Gastroesophageal sphincter (tissue), 4 donors: ENCODE data around the gene PPP1R16B. TPM values are rescaled to one million over a fixed set of nuclear protein-coding genes. Genes with fewer than 3 reads are reported as not detected.
A peak's percentile ranks its signal among the peaks of the same experiment; 100 is the strongest.

Source experiments
- ATAC-seq: fragments of 150-250 bp; one replicate; pipeline ENCODE4 v1.9.1; 2016; ENCODE audit warnings: mild to moderate bottlenecking, moderate library complexity
- H3K27ac ChIP-seq, 4 donors: fragments of 200-600 bp; sonication (generic) in 3 of 4; 1 replicate in 3 of 4; 2 replicates in 1 of 4; pipeline ENCODE4 v1.5.1; 2016 to 2019
- H3K27me3 ChIP-seq: fragments of 200-600 bp; sonication (generic); one replicate; pipeline ENCODE4 v1.5.1; 2019
- H3K36me3 ChIP-seq, 2 donors: fragments of 200-600 bp; sonication (generic); one replicate each; pipeline ENCODE4 v1.5.1; 2019; ENCODE audit warnings: control low read depth in 1 of 2
- H3K4me1 ChIP-seq, 3 donors: fragments of 200-600 bp; sonication (generic); 1 replicate in 2 of 3; 2 replicates in 1 of 3; pipeline ENCODE4 v1.5.1; 2016 to 2019; ENCODE audit warnings: control low read depth in 2 of 3
- H3K4me3 ChIP-seq, 2 donors: fragments of 200-600 bp; sonication (generic); one replicate each; pipeline ENCODE4 v1.5.1; 2019; ENCODE audit warnings: mild to moderate bottlenecking in 1 of 2, moderate library complexity in 1 of 2
- H3K9me3 ChIP-seq, 3 donors: fragments of 200-600 bp; sonication (generic); one replicate each; pipeline ENCODE4 v1.5.1; 2017 to 2019; ENCODE audit warnings: control low read depth in 2 of 3
- EP300 ChIP-seq: sonication (generic); formaldehyde crosslinking; IDR thresholded peaks from one replicate; pipeline ENCODE4 v1.6.1; 2017; ENCODE audit warnings: antibody characterized with exemption, mild to moderate bottlenecking
- POLR2A ChIP-seq, 2 donors: fragments of 450-650 bp; IDR thresholded peaks; one replicate each; pipeline ENCODE4 v1.6.1; 2017; ENCODE audit warnings: antibody characterized with exemption in 2 of 2, mild to moderate bottlenecking in 2 of 2, moderate library complexity in 1 of 2
- POLR2AphosphoS5 ChIP-seq: sonication (generic); formaldehyde crosslinking; IDR thresholded peaks from one replicate; pipeline ENCODE4 v1.6.1; 2017; ENCODE audit warnings: antibody characterized with exemption
- WGBS, 2 donors: methylation state at CpG; one replicate each; pipeline ENCODE4 v1.1.5; 2018; ENCODE audit warnings: low coverage in 1 of 2; 5-methylcytosine and 5-hydroxymethylcytosine counted together
- total RNA-seq, 4 donors: library from RNA; depleted of rRNA; stranded (reverse); fragments of >200 nt; gene quantifications; one replicate each; pipeline ENCODE4 v1.1.0, GENCODE V29; 2016
- TF ChIP-seq, protein P1 (sequence below), 4 experiments: fragments of 200-600 bp in 2 of 4; fragments of 450-650 bp in 2 of 4; sonication (generic) in 1 of 4; IDR thresholded peaks; one replicate each; pipeline ENCODE4 v1.5.1; 2017 to 2019; ENCODE audit warnings: antibody characterized with exemption in 4 of 4, mild to moderate bottlenecking in 2 of 4, moderate library complexity in 2 of 4

Gene PPP1R16B
- total RNA-seq, 4 donors from 2014 or later, result 4.1 to 10.0 (median 5.5) TPM

DNA sequence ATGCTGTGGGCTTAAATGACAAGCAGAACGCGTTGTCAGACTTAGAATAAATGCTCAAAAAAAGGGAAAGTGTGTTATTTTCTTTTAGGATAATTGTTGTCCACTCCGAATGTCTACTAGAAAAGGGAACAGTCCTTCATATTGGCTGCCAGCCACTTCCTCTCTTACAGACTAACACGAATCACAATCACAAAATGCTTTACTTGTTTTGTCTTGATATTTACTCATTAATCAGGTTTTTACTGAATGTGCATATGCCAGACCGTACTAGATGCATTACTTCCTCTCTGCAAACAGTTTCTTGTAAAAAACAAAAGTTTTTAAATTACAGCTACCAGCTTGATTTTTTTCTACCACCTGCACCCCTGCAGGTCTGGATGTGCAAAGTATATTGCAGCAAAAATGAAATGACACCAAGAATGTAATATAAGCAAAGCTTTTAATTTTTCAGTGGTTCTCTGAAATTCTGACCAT is 157.5 kb downstream of the PPP1R16B start:
- no peak for TF ChIP-seq POLR2A (IDR thresholded peaks at IDR 0.05)
- no peak for TF ChIP-seq EP300
- TF ChIP-seq POLR2AphosphoS5, result no peak
- TF ChIP-seq, protein P1, sequence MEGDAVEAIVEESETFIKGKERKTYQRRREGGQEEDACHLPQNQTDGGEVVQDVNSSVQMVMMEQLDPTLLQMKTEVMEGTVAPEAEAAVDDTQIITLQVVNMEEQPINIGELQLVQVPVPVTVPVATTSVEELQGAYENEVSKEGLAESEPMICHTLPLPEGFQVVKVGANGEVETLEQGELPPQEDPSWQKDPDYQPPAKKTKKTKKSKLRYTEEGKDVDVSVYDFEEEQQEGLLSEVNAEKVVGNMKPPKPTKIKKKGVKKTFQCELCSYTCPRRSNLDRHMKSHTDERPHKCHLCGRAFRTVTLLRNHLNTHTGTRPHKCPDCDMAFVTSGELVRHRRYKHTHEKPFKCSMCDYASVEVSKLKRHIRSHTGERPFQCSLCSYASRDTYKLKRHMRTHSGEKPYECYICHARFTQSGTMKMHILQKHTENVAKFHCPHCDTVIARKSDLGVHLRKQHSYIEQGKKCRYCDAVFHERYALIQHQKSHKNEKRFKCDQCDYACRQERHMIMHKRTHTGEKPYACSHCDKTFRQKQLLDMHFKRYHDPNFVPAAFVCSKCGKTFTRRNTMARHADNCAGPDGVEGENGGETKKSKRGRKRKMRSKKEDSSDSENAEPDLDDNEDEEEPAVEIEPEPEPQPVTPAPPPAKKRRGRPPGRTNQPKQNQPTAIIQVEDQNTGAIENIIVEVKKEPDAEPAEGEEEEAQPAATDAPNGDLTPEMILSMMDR (IDR thresholded peaks at IDR 0.05), result peak in 2 of 4 experiments; percentile 11 to 19
- Histone ChIP-seq H3K4me1 (peaks cover 0 to 54% (median 2%) of the 10 kb centered on the region in 3 donors), H3K36me3 (no peaks in the 10 kb centered on the region), H3K9me3 (no peaks in the 10 kb centered on the region), H3K27me3 (no peaks in the 10 kb centered on the region), H3K4me3 (peak overlapping the region; percentile 72 to 75), H3K27ac (peak overlapping the region; percentile 77 to 98 (median 94))
- 1 to 5% methylated on average over 5 of the region's 5 CpGs for WGBS, 2 donors
- ATAC-seq, result no peak

DNA sequence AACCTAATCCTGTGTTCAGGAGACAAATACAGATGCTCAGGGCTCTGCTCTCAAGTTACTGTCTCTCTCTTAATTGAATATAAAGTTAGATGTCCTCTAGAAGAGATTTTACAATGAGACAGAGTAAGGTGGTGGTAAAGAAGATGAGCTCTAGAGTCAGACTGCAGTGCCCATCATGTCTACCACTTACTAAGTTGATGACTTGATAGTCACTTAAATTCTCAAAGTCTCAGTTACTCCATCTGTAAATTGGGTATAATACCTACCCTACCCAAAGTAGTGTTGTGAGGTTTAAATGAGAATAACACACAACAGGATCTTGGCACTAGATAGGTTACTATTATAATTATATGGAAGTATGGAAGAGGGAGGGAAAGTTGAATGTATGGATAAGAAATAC is 158.2 kb downstream of the PPP1R16B start:
- TF ChIP-seq, protein P1 (IDR thresholded peaks at IDR 0.05), result no peak
- Histone ChIP-seq H3K27me3 (no peaks in the 10 kb centered on the region), H3K4me3 (no peak overlapping the region), H3K4me1 (peaks cover 2 to 61% (median 3%) of the 10 kb centered on the region in 3 donors), H3K36me3 (no peaks in the 10 kb centered on the region), H3K27ac (peak overlapping the region in 2 of 4 donors; percentile 95 to 98), H3K9me3 (no peaks in the 10 kb centered on the region)
- no peak for ATAC-seq

DNA sequence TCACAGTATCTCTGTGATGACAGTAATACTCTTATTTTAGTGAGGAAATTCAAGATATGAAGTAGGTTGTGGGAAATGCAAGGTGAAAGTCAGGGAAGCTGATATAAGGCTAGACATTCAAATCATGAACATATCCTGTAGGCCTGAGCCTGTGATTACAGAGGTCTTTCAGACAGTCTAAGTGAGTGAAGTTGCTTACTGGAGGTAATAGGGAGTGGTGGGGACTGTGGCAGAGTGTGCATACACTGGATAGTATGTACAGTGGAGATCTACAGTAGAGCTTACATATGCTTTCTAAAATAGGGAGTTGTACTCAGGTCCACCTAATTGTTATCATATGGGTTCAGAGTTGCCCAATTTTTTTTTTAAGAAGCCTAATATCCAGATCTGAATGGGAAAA is 159.8 kb downstream of the PPP1R16B start:
- Histone ChIP-seq H3K4me1 (peaks cover 3 to 77% (median 6%) of the 10 kb centered on the region in 3 donors), H3K27ac (peak overlapping the region in 3 of 4 donors; percentile 77 to 91 (median 80)), H3K36me3 (peaks cover 0 to 10% of the 10 kb centered on the region in 2 donors), H3K4me3 (no peak overlapping the region), H3K27me3 (no peaks in the 10 kb centered on the region), H3K9me3 (no peaks in the 10 kb centered on the region)
- TF ChIP-seq EP300, result no peak
- TF ChIP-seq, protein P1 (IDR thresholded peaks at IDR 0.05), result no peak
- TF ChIP-seq POLR2AphosphoS5, result no peak
- no peak for TF ChIP-seq POLR2A (IDR thresholded peaks at IDR 0.05)
- no peak for ATAC-seq

DNA sequence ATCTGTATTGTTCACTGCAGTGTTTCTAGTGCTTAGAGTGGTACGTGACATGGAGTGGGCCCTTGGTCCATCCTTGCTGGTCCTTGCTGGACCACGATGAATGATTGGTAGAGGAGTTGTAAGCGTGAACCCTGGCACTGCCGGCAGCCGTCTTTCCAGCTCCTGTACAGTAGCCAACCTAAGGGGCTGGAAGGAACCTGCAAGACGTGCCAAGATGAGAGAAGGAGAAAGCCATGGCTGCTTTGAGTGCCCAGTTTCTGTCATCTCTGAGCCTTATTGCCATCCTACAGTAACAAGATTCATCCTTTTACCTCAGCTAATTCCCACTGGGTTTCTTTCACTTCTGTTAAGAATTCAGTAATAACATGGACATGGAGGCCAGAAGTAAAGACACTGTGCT is 162.6 kb downstream of the PPP1R16B start:
- WGBS, 2 donors, result 0 to 55% methylated on average over 1 to 6 of the region's 6 CpGs
- peaks cover 3 to 88% (median 6%) of the 10 kb centered on the region in 3 donors for H3K4me1 ChIP-seq
- no peaks in the 10 kb centered on the region for H3K9me3 ChIP-seq
- ATAC-seq, result peak; percentile 53
- H3K27me3 ChIP-seq, result no peaks in the 10 kb centered on the region
- H3K4me3 ChIP-seq, result no peak overlapping the region
- H3K27ac ChIP-seq, result peak overlapping the region; percentile 0 to 91 (median 78)
- no peak for TF ChIP-seq EP300
- peak; percentile 65 for TF ChIP-seq POLR2AphosphoS5
- peaks cover 0 to 24% of the 10 kb centered on the region in 2 donors for H3K36me3 ChIP-seq

DNA sequence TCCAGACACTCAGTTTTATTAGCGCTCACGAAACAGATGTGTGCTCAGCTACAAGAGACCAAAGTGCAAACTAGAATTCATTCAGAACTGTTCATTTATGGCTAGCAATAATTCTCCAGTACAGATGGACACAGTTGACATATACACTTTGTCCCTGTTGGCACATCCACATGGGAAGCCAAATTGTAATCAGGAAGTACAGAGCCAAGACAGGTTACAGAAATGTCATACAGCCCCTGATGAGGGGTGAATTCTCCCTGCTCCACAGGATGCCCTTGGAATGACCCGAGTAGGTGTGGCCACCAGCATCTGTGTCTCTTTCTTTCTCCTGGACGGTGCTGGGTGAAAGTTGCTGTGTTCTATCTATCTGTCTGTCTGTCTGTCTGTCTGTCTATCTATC is 164.2 kb downstream of the PPP1R16B start:
- H3K36me3 ChIP-seq, result peaks cover 0 to 30% of the 10 kb centered on the region in 2 donors
- H3K9me3 ChIP-seq, result no peaks in the 10 kb centered on the region
- H3K27ac ChIP-seq, result peak overlapping the region; percentile 0 to 91 (median 78)
- no peak for ATAC-seq
- no peak overlapping the region for H3K4me3 ChIP-seq
- whole genome bisulfite sequencing, 2 donors, result 73 to 78% methylated on average over 3 to 4 of the region's 4 CpGs
- no peaks in the 10 kb centered on the region for H3K27me3 ChIP-seq
- TF ChIP-seq, protein P1 (IDR thresholded peaks at IDR 0.05), result no peak
- TF ChIP-seq EP300 (no peak), POLR2A (IDR thresholded peaks at IDR 0.05) (no peak), POLR2AphosphoS5 (no peak)
- peaks cover 3 to 85% (median 6%) of the 10 kb centered on the region in 3 donors for H3K4me1 ChIP-seq
